Measurements from ENCODE around the gene GDPD5.

Gene GDPD5

DNA sequence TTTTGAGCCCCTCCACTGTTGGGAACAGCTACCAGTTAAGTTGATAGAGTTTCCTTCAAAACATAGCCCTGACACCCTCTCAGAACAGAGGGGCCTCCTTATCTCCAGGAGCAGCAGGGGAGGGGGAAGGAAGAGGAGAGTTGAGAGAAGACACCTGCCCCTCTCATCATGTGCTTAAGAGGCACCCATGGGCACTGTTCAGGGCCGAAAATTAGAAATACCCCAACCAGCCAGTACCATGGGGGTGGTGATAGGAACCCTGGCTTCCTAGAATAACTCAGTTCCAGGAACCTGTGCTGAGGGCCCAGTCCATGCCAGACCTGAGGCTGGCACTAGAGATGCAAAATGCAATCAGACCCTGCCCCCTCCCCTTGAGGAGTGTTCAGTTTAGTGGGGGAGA is 9.3 kb upstream of the GDPD5 start:
- DNase-seq: no peak

DNA sequence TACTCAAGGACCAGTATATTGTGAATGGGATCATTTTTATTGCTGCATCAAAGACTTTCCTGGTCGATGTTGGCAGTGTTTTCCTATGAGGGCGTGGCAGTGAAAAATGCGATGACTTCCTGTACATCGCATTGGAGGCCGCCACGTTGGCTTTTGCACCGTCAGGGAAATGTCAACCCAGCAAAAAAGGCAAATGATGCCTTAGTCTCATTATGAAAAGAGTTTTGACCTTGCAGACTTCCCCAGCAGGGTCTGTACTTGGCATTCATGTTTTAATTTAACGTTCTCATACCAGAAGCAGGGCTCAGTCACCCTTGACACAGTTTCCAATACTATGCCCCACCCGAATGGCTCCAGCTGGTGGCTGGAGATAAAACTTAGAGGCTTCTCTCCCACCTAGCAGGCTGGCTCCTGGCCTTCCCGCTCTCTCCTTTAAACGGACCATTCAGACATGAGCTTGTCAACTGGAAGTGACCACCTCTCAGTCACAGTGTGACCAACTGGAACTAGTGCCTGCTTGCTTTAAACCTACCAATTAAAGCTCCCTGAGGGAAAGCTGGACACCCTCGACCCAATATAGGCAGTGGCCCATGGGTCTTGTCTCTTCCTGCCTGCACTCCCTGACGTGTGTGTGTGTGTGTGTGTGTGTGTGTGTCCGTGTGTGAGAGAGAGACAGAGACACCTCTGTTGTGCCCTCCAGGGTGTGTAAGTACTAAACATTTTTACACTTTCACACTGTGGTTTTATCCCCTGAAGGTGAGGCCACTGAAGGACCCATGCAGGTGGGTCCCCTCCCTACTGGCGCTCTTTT is 8.7 kb upstream of the GDPD5 start:
- no peak for DNase-seq

DNA sequence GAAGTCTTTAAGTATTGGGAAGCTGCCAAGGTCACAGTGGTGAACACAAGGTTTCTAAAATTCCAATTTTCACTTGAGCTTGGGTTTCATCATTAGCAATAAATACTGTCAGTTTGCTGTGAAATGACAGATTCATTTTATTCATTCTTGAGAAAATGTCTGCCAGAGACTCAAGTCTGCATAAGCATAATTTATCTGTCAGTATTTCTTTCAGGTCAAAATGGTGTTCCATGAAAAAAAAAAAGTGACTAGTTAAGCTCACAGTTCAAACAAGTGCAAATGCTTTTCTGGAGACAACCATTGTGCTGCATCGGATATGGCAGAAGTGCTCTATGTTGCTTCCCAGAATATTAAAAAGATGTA is 8.1 kb upstream of the GDPD5 start:
- DNase-seq: no peak

DNA sequence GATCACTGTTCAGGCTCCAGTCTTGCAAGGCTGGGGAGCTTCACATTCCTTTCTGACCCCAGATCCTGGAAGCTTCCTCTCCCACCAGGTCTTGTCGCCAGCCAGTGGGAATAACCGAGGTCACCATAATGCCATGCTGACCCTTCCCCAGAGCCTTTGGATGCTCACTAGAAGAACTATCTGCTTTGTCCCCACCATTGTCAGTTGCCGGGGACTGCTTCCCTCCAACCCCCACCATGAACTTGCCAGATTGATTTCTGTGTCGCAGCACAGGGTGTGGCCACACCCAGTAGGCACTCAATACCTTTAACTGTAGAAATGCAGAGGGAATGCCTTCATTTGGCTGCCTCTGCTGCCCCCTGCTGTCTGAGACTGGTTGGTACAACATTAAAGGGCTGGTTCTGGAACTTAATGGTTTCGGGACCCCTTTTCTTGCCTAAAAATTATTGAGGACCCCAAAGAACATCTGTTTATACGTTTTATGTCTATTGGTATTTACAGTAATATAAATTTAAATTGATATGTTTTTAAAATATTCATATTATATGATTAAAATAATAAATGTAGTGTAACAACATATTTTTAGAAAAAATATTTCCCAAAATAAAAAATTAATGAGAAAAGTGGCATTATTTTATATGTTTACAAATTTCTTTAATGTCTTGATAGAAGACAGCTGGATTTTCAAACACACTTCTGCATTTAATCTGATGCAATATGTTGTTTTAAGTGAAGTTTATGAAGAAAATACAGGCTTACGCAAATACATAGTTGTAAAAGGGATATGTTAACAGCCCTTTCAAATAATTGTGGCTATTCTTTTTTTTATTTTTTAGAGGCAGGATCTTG is 6.7 kb upstream of the GDPD5 start:
- peak; percentile 89 for DNase-seq

DNA sequence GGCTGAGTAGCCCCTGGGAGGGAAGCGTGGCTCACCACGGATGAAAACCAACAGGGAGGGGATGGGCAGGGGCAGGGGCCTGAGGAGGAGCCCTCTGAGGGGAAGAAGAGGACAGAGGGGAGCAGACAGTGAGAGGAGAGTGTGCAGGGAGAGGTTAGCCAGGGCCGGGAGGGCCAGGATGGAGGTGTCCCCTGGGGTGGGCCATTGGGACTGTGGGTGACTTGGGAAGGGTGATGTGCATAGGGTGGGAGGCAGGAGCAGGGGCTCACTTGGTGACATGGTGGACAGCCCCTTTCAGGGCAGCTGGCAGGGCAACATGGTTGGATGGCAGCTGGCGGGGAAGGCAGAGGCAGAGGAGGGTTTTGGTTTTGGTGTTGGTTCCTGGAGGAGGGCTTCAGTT is 5.6 kb upstream of the GDPD5 start:
- no peak for DNase-seq

DNA sequence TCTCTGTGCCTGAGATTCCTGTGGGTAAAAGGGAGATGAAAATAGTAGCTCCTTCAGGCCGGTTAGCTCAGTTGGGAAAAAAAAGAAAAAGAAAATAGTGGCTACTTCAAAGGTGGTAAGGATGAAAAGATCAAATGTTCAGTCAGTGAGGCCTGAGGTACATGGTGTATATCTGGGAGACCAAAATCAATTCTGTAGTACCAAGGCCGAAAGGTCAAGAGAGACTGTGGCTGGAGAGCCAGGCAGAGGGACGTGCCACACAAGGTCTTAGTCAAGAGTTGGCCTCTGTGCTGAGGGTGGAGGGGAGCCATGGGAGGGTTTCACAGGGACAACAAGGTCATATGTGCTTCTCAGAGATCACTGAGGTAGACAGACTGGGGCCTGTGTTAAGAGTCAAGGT is 4.8 kb upstream of the GDPD5 start:
- no peak for DNase-seq

DNA sequence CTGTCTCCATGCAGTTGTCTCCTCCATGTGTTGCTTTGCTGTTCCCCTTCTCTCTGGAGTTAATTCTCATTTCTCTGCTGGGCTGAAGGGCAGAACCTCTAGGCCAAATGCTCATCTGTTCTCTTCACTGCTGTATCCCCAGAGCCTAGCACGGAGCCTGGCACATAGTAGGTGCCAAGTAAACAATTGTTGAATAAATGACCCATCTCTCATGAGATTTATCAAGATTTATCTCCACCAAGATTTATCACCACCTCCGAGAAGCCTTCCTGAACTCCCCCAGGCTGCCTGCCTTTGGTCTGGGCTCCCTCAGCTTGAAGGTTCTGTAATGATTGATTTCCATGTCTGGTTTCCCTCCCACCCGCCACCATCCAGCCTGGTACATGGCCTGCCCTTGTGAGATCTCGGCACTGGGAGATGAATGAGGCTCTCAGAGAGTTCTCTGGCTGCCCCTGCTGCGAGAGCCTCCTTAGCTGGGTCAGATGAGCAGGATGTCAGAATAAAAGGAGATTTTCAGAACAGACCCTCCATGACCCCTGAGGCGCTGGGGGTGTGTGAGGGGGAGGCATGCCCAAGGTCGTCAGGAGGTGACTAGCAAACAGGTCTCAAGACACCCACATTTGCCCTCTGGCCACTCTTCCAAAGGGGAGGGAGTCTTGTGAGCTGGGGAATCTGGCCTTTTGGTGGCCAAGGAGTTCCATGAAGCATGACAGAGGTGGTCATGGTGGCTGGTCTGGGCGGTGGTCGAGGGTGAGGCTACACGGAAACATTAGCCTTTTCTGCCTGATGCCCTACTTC is 2.4 kb upstream of the GDPD5 start:
- no peak for DNase-seq

DNA sequence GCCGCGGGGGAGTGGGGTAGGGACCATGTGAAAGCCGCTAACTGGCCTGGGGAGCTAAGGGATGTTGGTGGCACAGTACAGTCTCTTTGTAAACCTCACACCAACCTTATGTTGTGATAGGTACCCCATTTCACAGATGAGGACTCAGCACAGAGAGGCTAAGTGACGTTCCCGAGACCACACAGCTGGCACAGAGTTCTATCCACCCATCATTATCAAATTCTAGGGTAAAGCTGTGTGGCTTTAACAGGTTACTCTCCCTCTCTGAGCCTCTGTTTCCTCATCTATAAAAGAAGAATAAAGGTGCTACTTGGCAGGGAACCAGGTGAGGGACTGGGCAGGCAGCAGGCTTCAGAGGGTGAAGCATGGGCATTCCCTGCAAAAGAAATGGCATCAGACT is 1.4 kb upstream of the GDPD5 start:
- no peak for DNase-seq

DNA sequence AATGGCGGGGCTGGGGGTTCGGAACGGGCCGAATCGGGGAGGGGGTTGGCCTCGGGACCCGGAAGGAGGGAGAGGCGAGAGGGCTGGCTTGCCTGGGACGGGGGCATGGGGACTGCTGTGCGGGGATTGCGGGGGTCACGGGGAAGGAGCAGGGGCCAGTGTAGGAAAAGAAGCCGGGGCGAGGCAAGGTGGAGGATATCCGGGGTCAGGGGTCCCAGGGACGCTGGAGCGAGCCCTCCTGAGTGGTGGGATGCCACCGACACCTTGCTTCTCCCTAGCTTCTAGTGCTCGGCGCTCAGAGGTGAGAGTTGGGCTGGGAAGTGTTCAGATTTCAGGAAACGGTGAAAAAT is 426 bp upstream of the GDPD5 start:
- no peak for DNase-seq

DNA sequence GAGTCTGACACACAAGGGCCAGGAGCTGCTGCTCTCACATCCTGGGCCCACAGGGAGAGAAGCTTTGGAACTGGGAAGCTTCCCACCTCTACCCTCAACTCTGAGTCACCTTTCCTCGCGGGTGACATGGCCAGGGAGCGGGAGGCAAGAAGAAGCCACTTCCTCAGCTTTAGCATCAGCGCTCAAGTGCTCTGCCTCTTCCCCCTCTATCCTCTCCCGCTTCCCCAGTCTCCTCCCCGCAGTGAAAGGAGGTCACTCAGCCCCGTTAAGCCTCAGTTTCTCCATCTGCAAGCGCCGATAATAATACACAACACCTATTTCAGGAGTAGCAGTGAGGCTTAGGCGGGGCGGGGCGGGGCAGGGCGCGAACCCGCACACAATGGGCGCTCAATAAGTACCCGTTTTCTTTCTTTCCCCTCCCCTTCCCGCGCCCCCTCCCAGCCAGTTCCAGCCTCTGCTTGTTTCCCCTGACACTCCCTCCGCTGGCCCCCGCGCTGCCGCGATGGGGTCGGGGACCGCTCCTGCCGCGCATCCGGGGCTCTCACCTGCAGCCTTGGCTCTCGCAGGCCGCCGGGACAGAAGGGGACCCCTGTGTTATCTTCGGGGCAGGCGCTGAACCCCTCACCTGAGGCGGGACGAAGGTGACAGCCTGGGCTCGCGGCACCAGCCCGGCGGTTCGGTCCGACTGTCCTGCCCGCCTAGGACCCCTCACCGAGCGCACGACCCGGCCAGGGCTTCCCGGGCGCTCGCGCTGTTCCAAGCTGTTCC is 892 bp downstream of the GDPD5 start:
- peak; percentile 52 for DNase-seq

DNA sequence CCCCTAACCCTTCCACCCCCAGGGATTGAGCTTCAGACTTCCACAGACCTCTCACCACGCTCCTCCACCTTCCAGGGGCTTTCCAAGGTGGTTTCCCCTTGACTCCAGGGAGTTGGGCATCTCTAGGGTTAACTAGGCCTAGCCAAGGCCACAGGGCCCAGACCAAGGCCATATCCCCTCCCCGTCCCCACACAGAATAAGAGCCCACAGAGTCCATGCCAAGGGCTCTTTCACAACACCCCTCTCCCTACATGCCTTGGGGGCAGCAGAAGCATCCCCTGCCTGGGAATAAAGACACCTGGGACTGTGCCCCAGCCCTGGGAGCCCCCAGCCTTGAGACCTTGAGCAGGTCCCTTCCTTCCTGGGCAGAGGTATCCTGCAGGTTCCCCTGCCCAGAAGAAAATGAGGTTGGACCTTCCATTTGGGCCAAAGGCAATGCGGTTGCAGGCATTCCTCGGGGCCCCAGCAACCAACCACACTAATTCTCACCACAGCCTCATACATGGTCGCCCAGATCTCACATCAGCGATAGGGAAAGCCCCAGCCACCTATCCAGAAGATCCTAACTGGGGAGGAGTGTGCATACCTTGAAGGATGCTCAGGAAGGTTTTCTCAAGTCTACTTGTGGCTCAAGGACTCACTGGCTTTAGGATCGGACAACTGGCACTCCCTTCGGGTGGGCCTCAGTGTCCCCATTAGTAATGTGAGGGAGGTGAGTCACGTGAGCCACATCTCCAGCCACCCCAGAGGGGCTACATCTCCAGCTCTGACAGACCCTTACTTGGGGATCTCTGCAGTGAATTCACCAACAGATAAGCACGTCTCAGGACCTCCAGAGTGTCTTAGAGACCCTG is 1.7 kb downstream of the GDPD5 start:
- no peak for DNase-seq

DNA sequence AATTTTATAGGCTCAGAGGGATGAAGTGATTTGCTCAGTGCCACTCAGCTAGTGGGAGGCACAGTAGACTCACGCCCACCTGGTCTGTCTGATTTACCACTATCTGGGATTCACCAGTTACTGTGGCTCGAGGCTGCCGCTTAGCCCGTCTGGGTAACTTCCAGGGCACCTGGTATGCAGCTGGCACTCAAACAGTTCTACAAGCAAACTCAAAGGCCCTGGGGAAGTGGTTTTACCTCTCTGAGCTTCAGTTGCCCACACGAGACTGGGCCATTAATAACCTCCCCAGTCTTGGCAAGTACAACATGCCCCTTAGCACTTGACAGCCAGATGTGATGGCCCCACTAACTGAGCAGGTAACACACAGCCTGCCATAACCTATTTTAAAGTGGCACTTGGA is 2.6 kb downstream of the GDPD5 start:
- no peak for DNase-seq

DNA sequence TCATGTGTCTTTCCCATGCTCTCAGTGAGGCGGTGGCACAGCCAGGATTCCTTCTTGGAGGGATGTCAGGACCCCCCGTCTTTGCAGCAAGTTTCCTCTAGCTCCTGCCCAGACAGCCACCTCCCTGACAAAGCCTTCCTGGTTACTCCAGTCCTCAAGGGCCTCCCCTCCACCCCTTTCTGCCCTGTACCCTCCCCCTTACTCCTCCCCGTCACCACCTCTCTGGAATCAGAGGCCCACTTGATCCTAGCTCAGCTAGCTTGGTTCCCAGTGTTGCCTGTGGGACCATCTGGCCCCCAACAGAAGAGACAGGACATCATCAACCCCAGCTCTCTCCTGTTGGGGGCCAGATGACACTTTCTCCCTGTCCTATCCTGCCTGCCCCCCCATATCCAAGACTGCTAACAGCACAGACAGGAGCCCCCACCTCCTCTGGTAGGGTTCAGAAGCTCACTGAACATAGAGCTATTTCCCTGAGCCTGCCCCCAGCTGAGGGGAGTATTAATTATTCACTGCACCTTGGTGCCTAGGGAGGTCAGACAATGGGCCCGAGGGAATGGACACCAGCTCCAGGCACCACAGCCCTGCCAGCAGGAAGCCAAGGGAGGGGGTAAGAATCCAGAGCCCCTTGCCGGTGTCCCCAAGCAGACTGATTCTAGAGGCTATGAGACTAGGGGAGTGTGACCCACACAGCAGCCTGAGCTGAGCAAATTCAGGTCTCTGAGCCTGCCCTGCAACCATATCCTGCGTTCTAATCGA is 3.3 kb downstream of the GDPD5 start:
- DNase-seq: no peak

DNA sequence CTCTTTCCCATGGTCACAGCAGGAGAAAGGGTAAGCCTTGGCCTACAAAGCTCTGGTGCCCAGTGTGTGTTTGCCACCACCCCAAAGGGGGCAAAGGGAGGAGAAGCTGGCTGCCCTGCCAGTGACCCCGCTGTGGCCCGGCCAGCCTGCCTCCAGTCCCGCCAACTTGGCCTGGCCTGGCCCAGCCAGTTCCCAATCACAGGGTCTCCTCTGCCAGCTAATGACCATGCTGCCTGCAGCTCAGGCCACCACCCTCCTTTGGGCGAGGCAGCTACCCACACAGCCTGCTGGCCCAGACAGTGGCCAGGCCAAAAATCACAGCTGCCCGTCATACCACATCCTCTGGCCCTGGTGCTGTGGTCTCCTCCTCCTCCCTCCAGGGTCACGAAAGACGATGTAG is 5.1 kb downstream of the GDPD5 start:
- no peak for DNase-seq

DNA sequence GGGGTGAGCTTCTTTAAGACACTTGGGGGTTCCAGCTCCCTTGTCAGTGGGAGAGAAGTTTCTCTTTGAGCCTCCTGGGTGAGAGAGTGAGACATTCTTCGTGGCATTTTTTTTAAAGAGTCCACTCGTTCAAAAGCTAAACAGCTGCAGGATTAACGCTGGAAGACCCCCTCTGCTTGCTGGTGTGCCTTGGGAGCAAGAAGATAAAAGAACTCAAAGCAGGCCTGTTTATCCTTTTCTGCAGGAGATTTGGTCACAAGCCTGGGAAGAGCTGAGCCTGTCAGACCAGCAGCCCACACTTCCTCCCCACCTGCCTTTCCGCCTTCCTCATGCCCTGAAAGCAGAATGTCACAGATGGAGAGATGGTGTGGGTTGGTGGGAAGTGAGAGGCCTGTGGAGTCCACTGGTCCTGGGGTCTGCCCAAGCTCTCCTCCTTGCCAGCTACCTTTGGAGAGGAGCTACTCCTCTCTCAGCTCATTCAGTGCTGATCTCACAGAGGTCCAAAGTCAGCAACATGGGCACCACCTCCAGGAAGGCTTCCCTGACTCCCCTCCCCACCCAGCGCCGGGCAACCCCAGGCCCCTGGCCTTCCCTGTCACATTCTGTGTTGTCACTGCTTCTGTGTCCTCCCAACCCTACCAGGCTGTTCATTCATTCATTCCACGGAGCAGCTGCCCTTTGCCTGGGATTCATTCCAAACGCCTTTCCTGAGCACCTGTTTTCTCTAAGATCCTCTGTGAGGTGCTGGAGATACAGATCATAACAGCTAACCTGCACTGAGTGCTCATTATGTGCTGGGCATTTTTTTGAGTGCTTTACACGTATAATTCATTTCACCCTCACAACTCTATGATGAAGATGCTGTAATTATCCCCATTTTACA is 6.7 kb downstream of the GDPD5 start:
- no peak for DNase-seq

DNA sequence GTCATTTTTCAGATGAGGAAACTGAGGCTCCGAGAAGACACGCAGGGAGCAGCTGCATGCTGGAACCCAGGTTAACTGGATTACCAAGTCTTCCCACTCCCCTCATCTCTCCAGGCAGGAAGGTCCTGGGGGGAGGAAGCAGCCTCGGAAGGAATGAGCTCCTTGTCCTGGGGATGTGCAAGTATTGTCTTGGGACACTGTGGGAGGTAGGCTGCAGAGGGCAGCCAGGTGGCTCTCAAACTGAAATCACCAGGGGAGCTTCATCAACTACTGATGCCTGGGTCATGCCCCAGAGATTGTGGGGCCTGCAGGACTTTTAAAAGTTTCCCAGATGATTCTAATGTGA is 7.6 kb downstream of the GDPD5 start:
- DNase-seq: no peak

DNA sequence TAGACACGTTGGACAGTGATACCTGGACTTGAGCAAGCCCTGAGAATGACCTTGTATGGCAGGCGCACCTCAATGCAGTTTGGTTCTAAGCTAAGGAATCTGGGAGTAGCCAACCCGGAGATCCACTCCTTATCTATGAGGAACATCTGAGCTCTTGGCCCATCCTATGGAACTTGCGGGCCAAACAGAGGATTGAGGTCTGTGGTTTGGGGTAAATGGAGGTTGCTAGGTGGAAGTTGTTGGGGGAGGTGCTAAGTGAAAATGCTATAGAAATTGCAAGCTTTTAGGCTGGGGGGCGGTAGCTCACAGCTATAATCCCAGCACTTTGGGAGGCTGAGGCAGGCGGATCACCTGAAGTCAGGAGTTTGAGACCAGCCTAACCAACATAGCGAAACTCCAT is 8.9 kb downstream of the GDPD5 start:
- DNase-seq: no peak

DNA sequence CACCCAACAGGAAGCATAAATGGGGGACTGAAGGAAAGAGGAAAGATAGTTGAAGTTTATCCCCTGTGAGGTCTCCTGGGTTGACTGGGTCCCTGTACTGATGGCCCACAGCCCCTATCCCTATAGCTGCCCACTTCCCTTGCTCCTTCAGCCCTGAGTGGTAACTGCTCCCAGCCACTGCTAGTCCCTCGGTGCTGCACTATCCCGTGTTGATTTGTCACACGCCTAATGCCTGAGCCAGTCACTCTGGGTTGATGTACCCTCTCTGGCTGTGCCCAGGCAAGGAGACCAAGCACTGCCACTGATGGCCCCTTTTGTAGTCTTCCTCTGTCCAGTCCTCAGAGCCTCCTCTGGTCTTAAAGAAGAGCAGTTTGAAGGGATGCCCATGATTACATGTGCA is 9.6 kb downstream of the GDPD5 start:
- DNase-seq: no peak

DNA sequence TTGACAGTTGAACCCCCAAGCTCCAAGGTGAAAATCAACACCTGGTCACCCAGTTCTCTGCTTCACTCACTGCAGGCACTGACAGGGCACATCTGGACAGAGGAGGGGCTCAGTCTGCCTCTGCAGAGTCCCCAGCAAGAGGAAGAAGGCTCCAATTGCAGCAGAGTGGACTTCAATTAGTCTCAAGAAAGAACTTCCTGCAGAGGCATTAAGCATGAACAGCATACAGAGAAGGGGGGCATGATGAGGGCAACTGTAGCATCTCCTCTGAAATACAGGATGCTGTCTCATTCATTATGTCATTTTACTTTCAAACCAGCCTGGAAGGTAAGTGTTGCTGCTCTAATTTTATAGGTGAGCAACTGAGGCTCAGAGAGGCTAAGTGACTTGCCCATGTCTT is 11.1 kb downstream of the GDPD5 start:
- DNase-seq: no peak

DNA sequence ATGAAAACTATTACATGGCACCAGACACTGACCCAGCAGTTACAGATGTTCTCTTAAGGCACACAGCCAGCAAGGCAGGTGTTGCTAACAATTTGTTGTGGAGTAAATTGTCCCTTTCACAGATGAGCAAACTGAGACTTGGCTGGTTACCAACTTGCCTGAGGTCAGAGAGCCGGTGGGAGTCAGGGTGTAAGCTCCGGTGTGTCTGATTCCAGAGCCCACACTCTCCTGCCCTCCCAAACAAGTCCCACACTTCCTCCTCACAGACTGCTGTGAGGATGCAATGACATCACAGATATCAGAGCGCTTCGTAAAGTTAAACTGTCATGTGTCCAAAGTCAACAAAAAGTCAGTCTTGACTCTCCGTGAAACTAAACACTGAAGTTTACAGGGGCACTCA is 12.5 kb downstream of the GDPD5 start:
- DNase-seq: no peak

DNA sequence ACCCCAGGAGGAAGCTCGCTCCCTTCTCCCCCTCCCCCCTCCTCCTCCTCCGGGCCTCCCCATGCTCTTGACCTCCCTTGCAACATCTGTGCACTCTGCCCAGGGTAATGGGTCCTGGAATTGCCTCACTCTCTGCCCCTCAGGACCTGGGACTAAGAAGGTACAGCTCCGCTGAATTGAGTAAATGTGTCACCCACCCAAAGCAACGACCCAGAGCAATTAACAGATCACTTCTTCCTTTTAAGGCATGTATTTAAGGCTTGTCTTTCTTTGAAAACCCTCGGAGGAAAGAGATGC is 15.1 kb downstream of the GDPD5 start:
- DNase-seq: no peak

All from CD4-positive, alpha-beta T cell treated with Interleukin-17A for 4 hours (primary cell).